ENCODE data around the gene HNRNPR. TPM values are rescaled to one million over a fixed set of nuclear protein-coding genes. Genes with fewer than 3 reads are reported as not detected.

HNRNPR gene
- total RNA-seq, 1 donor from 2014 or later: 87.7 TPM

DNA sequence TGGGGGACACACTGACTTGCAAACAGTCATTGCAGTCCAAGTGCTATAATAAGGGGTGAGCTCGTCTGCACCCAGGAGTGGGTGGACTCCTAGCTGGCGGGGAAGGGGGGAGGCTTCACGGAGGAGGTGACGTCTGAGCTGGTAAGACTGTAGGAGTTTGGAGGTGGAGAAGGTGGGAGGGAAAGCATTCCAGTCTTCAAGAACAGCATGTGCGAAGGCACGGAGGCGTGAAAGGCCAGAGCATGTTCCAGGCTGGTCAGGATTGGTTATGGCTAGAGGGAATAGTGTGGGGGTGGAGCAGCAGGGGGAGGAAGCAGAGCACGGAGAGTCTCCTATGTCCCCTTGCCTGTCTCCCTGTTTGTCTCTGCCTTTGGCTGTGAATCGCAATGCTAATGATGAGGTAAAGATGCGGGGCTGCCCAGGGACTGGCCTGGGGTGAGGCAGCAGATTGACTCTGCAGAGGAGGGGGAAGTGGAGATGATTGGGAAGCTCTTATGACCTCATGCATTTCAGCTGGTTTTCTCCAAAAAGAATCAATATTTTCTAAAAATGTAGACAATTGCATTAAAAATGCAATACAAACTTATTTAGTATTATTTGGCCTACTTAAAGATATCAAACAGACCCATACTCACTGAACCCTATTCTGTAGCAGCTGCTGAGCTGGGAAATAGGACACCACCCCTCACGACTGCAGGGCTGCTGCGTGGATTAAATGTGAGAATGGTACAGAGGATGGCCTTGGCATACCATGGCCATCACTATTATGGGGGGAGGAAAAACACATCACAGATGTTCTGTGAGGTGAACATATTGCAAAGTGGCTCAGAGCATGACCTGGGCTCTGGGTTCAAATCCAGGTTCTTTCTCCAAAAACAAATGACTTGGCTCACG, 28.1 kb upstream of the HNRNPR start:
- H3K4me3 ChIP-seq (ENCODE audit: low read depth, low read length): no peak overlapping the region
- TF ChIP-seq, protein P1, sequence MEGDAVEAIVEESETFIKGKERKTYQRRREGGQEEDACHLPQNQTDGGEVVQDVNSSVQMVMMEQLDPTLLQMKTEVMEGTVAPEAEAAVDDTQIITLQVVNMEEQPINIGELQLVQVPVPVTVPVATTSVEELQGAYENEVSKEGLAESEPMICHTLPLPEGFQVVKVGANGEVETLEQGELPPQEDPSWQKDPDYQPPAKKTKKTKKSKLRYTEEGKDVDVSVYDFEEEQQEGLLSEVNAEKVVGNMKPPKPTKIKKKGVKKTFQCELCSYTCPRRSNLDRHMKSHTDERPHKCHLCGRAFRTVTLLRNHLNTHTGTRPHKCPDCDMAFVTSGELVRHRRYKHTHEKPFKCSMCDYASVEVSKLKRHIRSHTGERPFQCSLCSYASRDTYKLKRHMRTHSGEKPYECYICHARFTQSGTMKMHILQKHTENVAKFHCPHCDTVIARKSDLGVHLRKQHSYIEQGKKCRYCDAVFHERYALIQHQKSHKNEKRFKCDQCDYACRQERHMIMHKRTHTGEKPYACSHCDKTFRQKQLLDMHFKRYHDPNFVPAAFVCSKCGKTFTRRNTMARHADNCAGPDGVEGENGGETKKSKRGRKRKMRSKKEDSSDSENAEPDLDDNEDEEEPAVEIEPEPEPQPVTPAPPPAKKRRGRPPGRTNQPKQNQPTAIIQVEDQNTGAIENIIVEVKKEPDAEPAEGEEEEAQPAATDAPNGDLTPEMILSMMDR (conservative IDR thresholded peaks at IDR 0.05; ENCODE audit: low read depth, low read length): no peak
- no peak for DNase-seq (ENCODE audit: low read depth)

- H3K4me3 ChIP-seq (ENCODE audit: low read depth, low read length): peak overlapping the region; percentile 82
- no peak for DNase-seq (ENCODE audit: low read depth)
- TF ChIP-seq, protein P1 (conservative IDR thresholded peaks at IDR 0.05; ENCODE audit: low read depth, low read length): peak; percentile 11
Measured at GRCh38 chr1:23370709-23371584, 26.9 kb upstream of the HNRNPR start.

DNA sequence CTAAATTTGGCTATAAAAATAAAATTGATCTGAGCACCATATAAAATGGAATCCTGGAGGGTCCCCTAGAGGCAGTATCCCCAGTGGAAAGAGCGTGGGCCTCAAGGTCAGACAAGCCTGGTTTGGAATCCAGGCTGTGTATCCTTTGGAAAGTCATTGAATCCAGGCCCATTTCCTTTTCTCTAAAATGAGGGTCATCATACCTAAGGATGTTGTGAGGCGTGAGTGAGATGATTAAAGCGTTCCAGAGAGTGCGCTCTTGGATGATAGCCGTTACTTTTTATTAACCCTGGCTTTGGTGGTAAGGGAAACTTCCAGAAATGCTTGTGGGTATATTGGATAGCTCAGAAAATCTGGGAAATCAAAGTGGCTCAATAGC, 26.2 kb upstream of the HNRNPR start:
- H3K4me3 ChIP-seq (ENCODE audit: low read depth, low read length): peak overlapping the region; percentile 82
- TF ChIP-seq, protein P1 (conservative IDR thresholded peaks at IDR 0.05; ENCODE audit: low read depth, low read length): no peak

GRCh38 chr1:23369335-23370013, 25.4 kb upstream of the HNRNPR start, which contains the start of gene ZNF436:
Gene ZNF436, minus strand, starts transcription at chr1:23369836. Its CDS starts 1,831 bp downstream, at chr1:23368005.
- DNase-seq (ENCODE audit: low read depth): no peak
- peak within 1 kb of the TSS; percentile 82 for H3K4me3 ChIP-seq (ENCODE audit: low read depth, low read length)
- TF ChIP-seq, protein P1 (conservative IDR thresholded peaks at IDR 0.05; ENCODE audit: low read depth, low read length): no peak

More for the DNA sequence above, 26.2 kb upstream of the HNRNPR start:
- DNase-seq (ENCODE audit: low read depth): no peak

- peak overlapping the region; percentile 82 for H3K4me3 ChIP-seq (ENCODE audit: low read depth, low read length)
- TF ChIP-seq, protein P1 (conservative IDR thresholded peaks at IDR 0.05; ENCODE audit: low read depth, low read length): peak; percentile 24
- DNase-seq (ENCODE audit: low read depth): no peak
Measured at GRCh38 chr1:23368562-23369334, 24.7 kb upstream of the HNRNPR start.

Data from epithelial cell of proximal tubule (primary cell).